ENCODE results near the gene PPM1A. TPM values are rescaled to one million over a fixed set of nuclear protein-coding genes. Genes with fewer than 3 reads are reported as not detected.

The PPM1A gene
- total and polyA plus RNA-seq, 9 of the 15 experiments (the other 6 are each of a cell fraction or from before 2014, with no cell fraction given) = 5.5 to 23.9 (median 15.2) TPM

GRCh38 chr14:60266021-60266937 is 17.3 kb downstream of the PPM1A start (continued):
- TF ChIP-seq NFYB (IDR thresholded peaks at IDR 0.05; ENCODE audit: extremely low read depth, insufficient read length) (no peak), ZNF347 (CRISPR knock-in tag; IDR thresholded peaks at IDR 0.05; ENCODE audit: low read depth) (no peak), HSF4 (CRISPR knock-in tag; IDR thresholded peaks at IDR 0.05; ENCODE audit: borderline replicate concordance) (no peak), KDM4B (IDR thresholded peaks at IDR 0.05; ENCODE audit: borderline replicate concordance in 2 of 2, low read depth in 1 of 2) (no peak), CTCF (IDR thresholded peaks at IDR 0.05 in 2 of 3, conservative IDR thresholded peaks at IDR 0.05 in 1 of 3; ENCODE audit: insufficient read depth in 2 of 3, low read depth in 1 of 3, low read length in 3 of 3) (peak in 2 of 3 experiments; percentile 33 to 36; a peak in 2 of 6 replicates), CBX2 (IDR thresholded peaks at IDR 0.05; ENCODE audit: insufficient read depth, low read length, poor library complexity, severe bottlenecking) (no peak), ZBTB9 (CRISPR knock-in tag; IDR thresholded peaks at IDR 0.05) (no peak), XRCC3 (IDR thresholded peaks at IDR 0.05) (no peak), BDP1 (IDR thresholded peaks at IDR 0.05; ENCODE audit: insufficient read depth, insufficient read length) (no peak), RERE (CRISPR knock-in tag; IDR thresholded peaks at IDR 0.05; ENCODE audit: borderline replicate concordance) (no peak), SRSF9 (IDR thresholded peaks at IDR 0.05; ENCODE audit: borderline replicate concordance, low read depth, low read length) (no peak)
- TF ChIP-seq, protein P1, sequence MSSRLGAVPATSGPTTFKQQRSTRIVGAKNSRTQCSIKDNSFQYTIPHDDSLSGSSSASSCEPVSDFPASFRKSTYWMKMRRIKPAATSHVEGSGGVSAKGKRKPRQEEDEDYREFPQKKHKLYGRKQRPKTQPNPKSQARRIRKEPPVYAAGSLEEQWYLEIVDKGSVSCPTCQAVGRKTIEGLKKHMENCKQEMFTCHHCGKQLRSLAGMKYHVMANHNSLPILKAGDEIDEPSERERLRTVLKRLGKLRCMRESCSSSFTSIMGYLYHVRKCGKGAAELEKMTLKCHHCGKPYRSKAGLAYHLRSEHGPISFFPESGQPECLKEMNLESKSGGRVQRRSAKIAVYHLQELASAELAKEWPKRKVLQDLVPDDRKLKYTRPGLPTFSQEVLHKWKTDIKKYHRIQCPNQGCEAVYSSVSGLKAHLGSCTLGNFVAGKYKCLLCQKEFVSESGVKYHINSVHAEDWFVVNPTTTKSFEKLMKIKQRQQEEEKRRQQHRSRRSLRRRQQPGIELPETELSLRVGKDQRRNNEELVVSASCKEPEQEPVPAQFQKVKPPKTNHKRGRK (tag; IDR thresholded peaks at IDR 0.05) = no peak
- TF ChIP-seq, protein P2, sequence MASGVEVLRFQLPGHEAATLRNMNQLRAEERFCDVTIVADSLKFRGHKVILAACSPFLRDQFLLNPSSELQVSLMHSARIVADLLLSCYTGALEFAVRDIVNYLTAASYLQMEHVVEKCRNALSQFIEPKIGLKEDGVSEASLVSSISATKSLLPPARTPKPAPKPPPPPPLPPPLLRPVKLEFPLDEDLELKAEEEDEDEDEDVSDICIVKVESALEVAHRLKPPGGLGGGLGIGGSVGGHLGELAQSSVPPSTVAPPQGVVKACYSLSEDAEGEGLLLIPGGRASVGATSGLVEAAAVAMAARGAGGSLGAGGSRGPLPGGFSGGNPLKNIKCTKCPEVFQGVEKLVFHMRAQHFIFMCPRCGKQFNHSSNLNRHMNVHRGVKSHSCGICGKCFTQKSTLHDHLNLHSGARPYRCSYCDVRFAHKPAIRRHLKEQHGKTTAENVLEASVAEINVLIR (CRISPR knock-in tag; IDR thresholded peaks at IDR 0.05) = no peak

All from K562 (cell line).